Ovary (tissue), 3 donors: Measurements from ENCODE around the gene GABBR2.

Experiments
- CTCF ChIP-seq, 3 donors: fragments of 450-650 bp in 2 of 3; fragments of 200-600 bp in 1 of 3; IDR thresholded peaks; one replicate each; pipeline versions ENCODE4 v1.5.1 to v1.8.0; 2016 to 2022; ENCODE audit warnings: antibody characterized with exemption in 3 of 3, mild to moderate bottlenecking in 1 of 3
- EP300 ChIP-seq: sonication (generic); formaldehyde crosslinking; IDR thresholded peaks from one replicate; pipeline ENCODE4 v1.6.1; 2017; ENCODE audit warnings: antibody characterized with exemption
- POLR2A ChIP-seq: fragments of 450-650 bp; IDR thresholded peaks from one replicate; pipeline ENCODE4 v1.6.1; 2017; ENCODE audit warnings: antibody characterized with exemption, mild to moderate bottlenecking, moderate library complexity
- donor health status: DM: no; HTN: no; CAD: no.

DNA sequence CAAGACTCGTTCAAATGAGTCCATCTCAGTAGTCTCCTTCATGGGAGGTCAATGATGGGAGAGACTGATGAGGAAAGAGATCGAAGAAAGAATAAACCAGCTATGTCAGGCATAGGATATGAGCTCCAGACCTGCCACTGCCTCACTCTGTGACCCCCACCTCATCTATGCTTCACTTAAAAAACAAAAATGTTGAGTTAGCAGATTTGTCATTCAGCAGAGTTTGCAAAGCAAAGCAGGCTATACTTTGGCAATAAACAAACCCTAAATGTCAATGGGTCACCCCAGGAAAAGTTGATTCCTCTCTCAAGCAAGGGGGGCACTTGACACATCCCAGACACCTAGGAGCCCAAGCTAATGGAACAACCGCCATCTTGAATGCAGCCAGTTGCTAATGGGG lies 117.0 kb downstream of the GABBR2 start:
- TF ChIP-seq CTCF (IDR thresholded peaks at IDR 0.05) = no peak
- no peak for TF ChIP-seq POLR2A
- no peak for TF ChIP-seq EP300
